Activated CD8-positive, alpha-beta T cell treated with anti-CD3 and anti-CD28 coated beads for 36 hours (primary cell): ENCODE data around the gene ATF5. TPM values are rescaled to one million over a fixed set of nuclear protein-coding genes. Genes with fewer than 3 reads are reported as not detected.

Source experiments
- ATAC-seq: fragments of 200-7000 bp; cut with Tn5 transposase; one replicate; pipeline ENCODE4 v1.10.0; 2021; ENCODE audit warnings: mild to moderate bottlenecking, moderate library complexity
- CTCF ChIA-PET: fragments of 350-600 bp; sonication (Branson Sonifier 250); formaldehyde crosslinking; loops from one replicate; lab custom pipeline; 2021; ENCODE audit warnings: antibody characterized with exemption; lab: Charles Lee
- POLR2A ChIA-PET: fragments of 350-600 bp; sonication (Branson Sonifier 250); formaldehyde crosslinking; loops from one replicate; lab custom pipeline; 2021; ENCODE audit warnings: antibody characterized with exemption; lab: Charles Lee
- DNase-seq: peaks from one replicate; pipeline ENCODE4 v3.0.0-alpha.2; 2020
- H3K27ac Mint-ChIP-seq: one replicate; pipeline ENCODE4 v1.8.0; 2021; ENCODE audit warnings: mild to moderate bottlenecking, mixed read lengths
- H3K27me3 Mint-ChIP-seq: one replicate; pipeline ENCODE4 v1.8.0; 2021; ENCODE audit warnings: mixed read lengths
- H3K36me3 Mint-ChIP-seq: one replicate; pipeline ENCODE4 v1.8.0; 2021; ENCODE audit warnings: low read depth, mixed read lengths
- H3K4me1 Mint-ChIP-seq: one replicate; pipeline ENCODE4 v1.8.0; 2021; ENCODE audit warnings: low read depth, mixed read lengths
- H3K4me3 Mint-ChIP-seq: one replicate; pipeline ENCODE4 v1.8.0; 2021; ENCODE audit warnings: mild to moderate bottlenecking, moderate library complexity, mixed read lengths
- H3K9me3 Mint-ChIP-seq: one replicate; pipeline ENCODE4 v1.8.0; 2021; ENCODE audit warnings: mixed read lengths
- CTCF ChIP-seq: fragments of 200-600 bp; IDR thresholded peaks from one replicate; pipeline ENCODE4 v1.8.0; 2022; ENCODE audit warnings: antibody characterized with exemption, mild to moderate bottlenecking
- intact Hi-C: fragments of 100-400 bp; cut with micrococcal nuclease; formaldehyde crosslinking; loops from one replicate; pipeline ENCODE4 v1.10.0; 2022
- total RNA-seq, 2 experiments: library from RNA; stranded (reverse); gene quantifications; one replicate each; pipeline ENCODE4 v1.2.3, GENCODE V29; 2021

The ATF5 gene
- total RNA-seq, 2 experiments from 2014 or later = 11.8 TPM

GRCh38 chr19:49894011-49894664, 34.9 kb upstream of the ATF5 start:
- intact Hi-C loops = no loop called here
- TF ChIP-seq CTCF = no peak
- POLR2A ChIA-PET = interaction anchor here (0.6 to 8.9 kb wide), 5 partner anchors 12 to 889 kb away, joined by 3 to 48 read pairs (median 4); partner anchors contain the start of genes ATF5 and NUP62
- Mint-ChIP-seq H3K36me3 (peaks cover 6% of the 10 kb centered on the region), H3K27ac (peak overlapping the region; percentile 96), H3K4me3 (peak overlapping the region; percentile 75), H3K4me1 (peaks cover 64% of the 10 kb centered on the region), H3K9me3 (no peaks in the 10 kb centered on the region), H3K27me3 (no peaks in the 10 kb centered on the region)
- CTCF ChIA-PET = interaction anchor here (1.7 kb wide), 1 partner anchor 221 kb away, joined by 4 read pairs; no protein-coding TSS in a partner anchor
- DNase-seq = no peak
- no peak for ATAC-seq

GRCh38 chr19:49894879-49895565, 34.0 kb upstream of the ATF5 start:
- no peaks in the 10 kb centered on the region for H3K9me3 Mint-ChIP-seq
- no peaks in the 10 kb centered on the region for H3K27me3 Mint-ChIP-seq
- CTCF ChIA-PET = interaction anchor here (1.7 kb wide), 1 partner anchor 222 kb away, joined by 4 read pairs; no protein-coding TSS in a partner anchor
- POLR2A ChIA-PET = interaction anchor here (0.9 to 8.9 kb wide), 7 partner anchors 12 to 88 kb away, joined by 3 to 59 read pairs (median 5); partner anchors contain the start of genes ATF5 and NUP62
- intact Hi-C loops = loop anchor here (5.0 kb wide), 1 partner anchor 37 kb away; no protein-coding TSS in a partner anchor
- peak overlapping the region; percentile 96 for H3K27ac Mint-ChIP-seq
- H3K4me3 Mint-ChIP-seq = peak overlapping the region; percentile 75
- peaks cover 2% of the 10 kb centered on the region for H3K36me3 Mint-ChIP-seq
- ATAC-seq (no peak), DNase-seq (peak; percentile 68)
- no peak for TF ChIP-seq CTCF
- H3K4me1 Mint-ChIP-seq = peaks cover 58% of the 10 kb centered on the region

- TF ChIP-seq CTCF = no peak
- Mint-ChIP-seq H3K36me3 (no peaks in the 10 kb centered on the region), H3K9me3 (no peaks in the 10 kb centered on the region), H3K27me3 (no peaks in the 10 kb centered on the region), H3K4me3 (peak overlapping the region; percentile 75), H3K4me1 (peaks cover 59% of the 10 kb centered on the region), H3K27ac (peak overlapping the region; percentile 96)
- ATAC-seq = no peak
- CTCF ChIA-PET = interaction anchor here (1.7 to 2.7 kb wide), 2 partner anchors 16 to 223 kb away, joined by 4 to 7 read pairs; no protein-coding TSS in a partner anchor
- POLR2A ChIA-PET = interaction anchor here (0.8 to 8.9 kb wide), 6 partner anchors 10 to 89 kb away, joined by 3 to 59 read pairs (median 5); partner anchors contain the start of genes ATF5 and NUP62
- DNase-seq = peak; percentile 48
- intact Hi-C loops = loop anchor here (5.0 kb wide), 1 partner anchor 37 kb away; no protein-coding TSS in a partner anchor
Observed at GRCh38 chr19:49895566-49896297, 33.3 kb upstream of the ATF5 start.

- CTCF ChIA-PET = interaction anchor here (1.0 to 2.7 kb wide), 3 partner anchors 8 to 17 kb away, joined by 3 to 7 read pairs (median 4); no protein-coding TSS in a partner anchor
Observed at GRCh38 chr19:49896863-49897621, 32.0 kb upstream of the ATF5 start, which contains the start of gene IL4I1. Gene IL4I1, minus strand, starts transcription at chr19:49896887. Its CDS starts 727 bp downstream, at chr19:49896160.

More at GRCh38 chr19:49896863-49897621, 32.0 kb upstream of the ATF5 start, which contains the start of gene IL4I1:
- Mint-ChIP-seq H3K4me1 (peaks cover 60% of the 10 kb centered on the region), H3K27ac (peak within 1 kb of the TSS; percentile 96), H3K36me3 (no peaks in the 10 kb centered on the region), H3K4me3 (peak within 1 kb of the TSS; percentile 75), H3K27me3 (no peaks in the 10 kb centered on the region), H3K9me3 (no peaks in the 10 kb centered on the region)
- intact Hi-C loops = loop anchor here (5.0 kb wide), 1 partner anchor 35 kb away; no protein-coding TSS in a partner anchor
- POLR2A ChIA-PET = interaction anchor here (0.8 to 8.9 kb wide), 6 partner anchors 11 to 128 kb away, joined by 3 to 59 read pairs (median 6); partner anchors contain the start of genes AKT1S1, ATF5, NUP62 and TBC1D17
- DNase-seq (peak; percentile 89), ATAC-seq (peak; percentile 68)
- no peak for TF ChIP-seq CTCF
